H1 (cell line): ENCODE measurements around the gene DBX1. TPM values are rescaled to one million over a fixed set of nuclear protein-coding genes. Genes with fewer than 3 reads are reported as not detected.

ENCODE experiments used
- CTCF ChIA-PET: fragments of 300-600 bp; sonication (Branson Sonifier 250); formaldehyde crosslinking; loops from one replicate; lab custom pipeline; 2021; ENCODE audit not compliant: partially characterized antibody; lab: Charles Lee
- POLR2A ChIA-PET: fragments of 300-600 bp; sonication (Branson Sonifier 250); formaldehyde crosslinking; loops from one replicate; lab custom pipeline; 2021; ENCODE audit warnings: inconsistent platforms; ENCODE audit not compliant: partially characterized antibody; lab: Charles Lee
- DNase-seq, 2 experiments: peaks; one replicate each; pipeline versions ENCODE4 v3.0.0 to v3.0.0-alpha.2; 2010 to 2022; ENCODE audit warnings: low spot score in 2 of 2, low read depth in 1 of 2, mixed read lengths in 1 of 2
- FAIRE-seq: peaks from 2 replicates; lab custom pipeline; 2011; peaks lifted over from hg19 to GRCh38; lab: Jason Lieb, UNC
- H2AFZ ChIP-seq: 2 replicates; pipeline ENCODE4 v1.8.1; 2012; ENCODE audit warnings: low read length, inconsistent platforms
- H2AK5ac ChIP-seq: 2 replicates; pipeline ENCODE4 v1.6.1; 2013; ENCODE audit warnings: low read depth, low read length
- H2BK120ac ChIP-seq: replicated peaks from 2 replicates; pipeline ENCODE3; 2013; ENCODE audit warnings: low read depth, low read length, inconsistent platforms
- H2BK12ac ChIP-seq: 2 replicates; pipeline ENCODE4 v1.6.1; 2013; ENCODE audit warnings: low read depth, low read length
- H2BK15ac ChIP-seq: 2 replicates; pipeline ENCODE4 v1.6.1; 2013; ENCODE audit warnings: low read length
- H2BK20ac ChIP-seq: 2 replicates; pipeline ENCODE4 v1.6.1; 2013; ENCODE audit warnings: low read length
- H2BK5ac ChIP-seq: 2 replicates; pipeline ENCODE4 v1.6.1; 2013; ENCODE audit warnings: low read depth, low read length
- H3K14ac ChIP-seq: 2 replicates; pipeline ENCODE4 v1.6.1; 2013; ENCODE audit warnings: inconsistent platforms; ENCODE audit not compliant: insufficient read length
- H3K18ac ChIP-seq: 2 replicates; pipeline ENCODE4 v1.6.1; 2013; ENCODE audit warnings: low read length; ENCODE audit errors: extremely low read depth
- H3K23ac ChIP-seq: 2 replicates; pipeline ENCODE4 v1.6.1; 2013; ENCODE audit warnings: inconsistent platforms; ENCODE audit not compliant: insufficient read length
- H3K23me2 ChIP-seq: 2 replicates; pipeline ENCODE4 v1.6.1; 2013; ENCODE audit warnings: low read depth, low read length
- H3K27ac ChIP-seq: 2 replicates; pipeline ENCODE4 v1.6.1; 2011; ENCODE audit warnings: low read depth, low read length, inconsistent platforms
- H3K27me3 ChIP-seq, 4 experiments: replicated peaks in 1 of 4; 1 replicate in 1 of 4; 2 replicates in 3 of 4; pipeline versions ENCODE4 v1.6.1 to v1.8.1; 2011 to 2013; ENCODE audit warnings: low read length in 3 of 4, mild to moderate bottlenecking in 3 of 4, inconsistent platforms in 2 of 4, mixed read lengths in 2 of 4, moderate library complexity in 1 of 4; ENCODE audit not compliant: control insufficient read depth in 3 of 4, insufficient read depth in 3 of 4; ENCODE audit errors: extremely low read depth in 1 of 4
- H3K36me3 ChIP-seq, 4 experiments: 2 replicates each; pipeline versions ENCODE4 v1.6.1 to v1.8.1; 2011 to 2013; ENCODE audit warnings: mild to moderate bottlenecking in 4 of 4, low read length in 3 of 4, moderate library complexity in 2 of 4, control low read depth in 1 of 4, inconsistent platforms in 1 of 4; ENCODE audit not compliant: insufficient read depth in 4 of 4, control insufficient read depth in 2 of 4
- H3K4ac ChIP-seq: replicated peaks from 2 replicates; pipeline ENCODE3; 2013; ENCODE audit warnings: low read length, low read depth, mixed read lengths, inconsistent platforms; ENCODE audit not compliant: insufficient read length
- H3K4me1 ChIP-seq, 4 experiments: replicated peaks in 1 of 4; 1 replicate in 1 of 4; 2 replicates in 3 of 4; pipeline versions ENCODE4 v1.6.1 to v1.8.1; 2011 to 2013; ENCODE audit warnings: low read length in 3 of 4, inconsistent platforms in 2 of 4, mixed read lengths in 1 of 4; ENCODE audit not compliant: insufficient read depth in 4 of 4, control insufficient read depth in 3 of 4
- H3K4me2 ChIP-seq, 2 experiments: 2 replicates each; pipeline versions ENCODE4 v1.6.1 to v1.8.1; 2011 to 2013; ENCODE audit warnings: low read depth in 2 of 2, low read length in 2 of 2, control low read depth in 1 of 2, inconsistent platforms in 1 of 2, mild to moderate bottlenecking in 1 of 2; ENCODE audit not compliant: insufficient read depth in 1 of 2
- H3K4me3 ChIP-seq, 4 experiments: fragments of 200-600, 300-600 bp in 1 of 4; sonication (generic), shearing (Covaris generic), sonication (Bioruptor Twin) in 1 of 4; 2 replicates each; pipeline versions ENCODE4 v1.5.1 to v1.8.1; 2011 to 2016; ENCODE audit warnings: low read length in 4 of 4, low read depth in 3 of 4, control low read depth in 2 of 4, inconsistent platforms in 2 of 4, mild to moderate bottlenecking in 2 of 4, mixed read lengths in 1 of 4, moderate library complexity in 1 of 4; ENCODE audit not compliant: insufficient read depth in 2 of 4; ENCODE audit errors: extremely low read depth in 1 of 4
- H3K56ac ChIP-seq: replicated peaks from 2 replicates; pipeline ENCODE3; 2013; ENCODE audit warnings: low read depth, mild to moderate bottlenecking, mixed read lengths, low read length, inconsistent platforms; ENCODE audit not compliant: insufficient read length
- H3K79me1 ChIP-seq: 2 replicates; pipeline ENCODE4 v1.6.1; 2013; ENCODE audit warnings: low read depth, low read length, control low read depth
- H3K79me2 ChIP-seq, 2 experiments: 2 replicates each; pipeline versions ENCODE4 v1.6.1 to v1.8.1; 2012 to 2013; ENCODE audit warnings: low read length in 2 of 2, mild to moderate bottlenecking in 2 of 2, inconsistent platforms in 1 of 2; ENCODE audit not compliant: insufficient read depth in 2 of 2, control insufficient read depth in 1 of 2
- H3K9ac ChIP-seq, 4 experiments: replicated peaks in 1 of 4; 1 replicate in 1 of 4; 2 replicates in 3 of 4; pipeline versions ENCODE4 v1.6.1 to v1.8.1; 2011 to 2013; ENCODE audit warnings: low read depth in 3 of 4, low read length in 3 of 4, control low read depth in 2 of 4, mild to moderate bottlenecking in 2 of 4, moderate library complexity in 2 of 4, inconsistent platforms in 1 of 4; ENCODE audit errors: extremely low read depth in 1 of 4
- H3K9me3 ChIP-seq, 2 experiments: 2 replicates each; pipeline versions ENCODE4 v1.6.1 to v1.8.1; 2012 to 2013; ENCODE audit warnings: mild to moderate bottlenecking in 2 of 2, moderate library complexity in 2 of 2, control low read depth in 1 of 2, inconsistent platforms in 1 of 2, low read depth in 1 of 2, low read length in 1 of 2, mixed read lengths in 1 of 2; ENCODE audit not compliant: insufficient read depth in 2 of 2
- H4K20me1 ChIP-seq, 2 experiments: replicated peaks in 1 of 2; 2 replicates each; pipeline versions ENCODE3 to v1.8.1; 2011 to 2013; ENCODE audit warnings: inconsistent platforms in 2 of 2, low read length in 2 of 2, mild to moderate bottlenecking in 1 of 2; ENCODE audit not compliant: insufficient read depth in 2 of 2, control insufficient read depth in 1 of 2
- H4K5ac ChIP-seq: 2 replicates; pipeline ENCODE4 v1.6.1; 2013; ENCODE audit warnings: low read length, low read depth, mixed read lengths, inconsistent platforms; ENCODE audit not compliant: insufficient read length
- H4K8ac ChIP-seq: 2 replicates; pipeline ENCODE4 v1.8.0; 2013; ENCODE audit warnings: mild to moderate bottlenecking, moderate library complexity, low read length, inconsistent platforms; ENCODE audit not compliant: insufficient read depth; ENCODE audit errors: extremely low read depth
- H4K91ac ChIP-seq: replicated peaks from 2 replicates; pipeline ENCODE3; 2013; ENCODE audit warnings: low read length, mixed read lengths, inconsistent platforms; ENCODE audit not compliant: insufficient read length
- BACH1 ChIP-seq: IDR thresholded peaks from 2 replicates; pipeline ENCODE4 v1.6.1; 2012; ENCODE audit warnings: low read length, improper control_type of control experiment
- CTBP2 ChIP-seq: IDR thresholded peaks from 2 replicates; pipeline ENCODE4 v1.7.0; 2011; ENCODE audit warnings: borderline replicate concordance, mild to moderate bottlenecking, moderate library complexity, mixed read lengths, low read length; ENCODE audit not compliant: insufficient read depth, insufficient read length
- HDAC2 ChIP-seq, 2 experiments: fragments of 300-600 bp in 1 of 2; sonication (generic) in 1 of 2; IDR thresholded peaks; 2 replicates each; pipeline ENCODE4 v1.6.1; 2011 to 2012; ENCODE audit warnings: low read depth in 2 of 2, low read length in 2 of 2, mild to moderate bottlenecking in 2 of 2, moderate library complexity in 2 of 2, borderline replicate concordance in 1 of 2, inconsistent platforms in 1 of 2
- POLR2AphosphoS5 ChIP-seq: IDR thresholded peaks from 2 replicates; pipeline ENCODE4 v1.6.1; 2011; ENCODE audit warnings: low read depth, low read length
- POU5F1 ChIP-seq: IDR thresholded peaks from 2 replicates; pipeline ENCODE4 v1.6.1; 2011; ENCODE audit warnings: low read depth, mild to moderate bottlenecking, low read length, moderate library complexity
- RAD21 ChIP-seq, 2 experiments: IDR thresholded peaks in 1 of 2; conservative IDR thresholded peaks in 1 of 2; 2 replicates each; pipeline ENCODE4 v1.6.1; 2011; ENCODE audit warnings: low read depth in 2 of 2, low read length in 2 of 2, improper control_type of control experiment in 1 of 2, inconsistent platforms in 1 of 2, mild to moderate bottlenecking in 1 of 2, moderate library complexity in 1 of 2
- RXRA ChIP-seq: IDR thresholded peaks from 2 replicates; pipeline ENCODE4 v1.6.1; 2011; ENCODE audit warnings: low read depth, mild to moderate bottlenecking, low read length, moderate library complexity; ENCODE audit not compliant: insufficient read depth
- SAP30 ChIP-seq: fragments of 300-600 bp; sonication (generic); IDR thresholded peaks from 2 replicates; pipeline ENCODE4 v1.7.1; 2012; ENCODE audit warnings: low read length, moderate library complexity, mild to moderate bottlenecking, inconsistent platforms; ENCODE audit not compliant: insufficient read depth, insufficient replicate concordance
- SP2 ChIP-seq: IDR thresholded peaks from 2 replicates; pipeline ENCODE4 v1.6.1; 2012; ENCODE audit warnings: mild to moderate bottlenecking, low read length, inconsistent platforms
- TAF7 ChIP-seq: optimal IDR thresholded peaks from 2 replicates; pipeline ENCODE3; 2011; ENCODE audit warnings: low read depth, mild to moderate bottlenecking, inconsistent platforms, low read length, moderate library complexity, borderline replicate concordance
- TBP ChIP-seq: IDR thresholded peaks from 2 replicates; pipeline ENCODE4 v1.6.1; 2011; ENCODE audit warnings: low read depth, low read length, improper control_type of control experiment
- TEAD4 ChIP-seq: IDR thresholded peaks from 2 replicates; pipeline ENCODE4 v1.6.1; 2012; ENCODE audit warnings: low read depth, low read length, inconsistent platforms, mixed read lengths
- WGBS, 2 experiments: shearing (Covaris generic) in 1 of 2; methylation state at CpG; one replicate each; pipeline versions ENCODE4 v1.1.6 to v1.1.7; 2013 to 2015; ENCODE audit warnings: low lambda C conversion rate in 2 of 2, mixed read lengths in 2 of 2, inconsistent platforms in 1 of 2, low coverage in 1 of 2, missing lambda C conversion rate in 1 of 2; ENCODE audit not compliant: insufficient replicate concordance in 2 of 2, insufficient coverage in 1 of 2, insufficient read length in 1 of 2; ENCODE audit errors: extremely low coverage in 1 of 2, missing lambda C conversion rate in 1 of 2; 5-methylcytosine and 5-hydroxymethylcytosine counted together
- polyA plus RNA-seq, 7 experiments: library from polyadenylated mRNA; depleted of rRNA in 3 of 7; stranded (reverse) in 5 of 7; unstranded in 2 of 7; fragments of >200 nt in 5 of 7; fragments of 200-250 nt in 2 of 7; gene quantifications; 1 replicate in 5 of 7; 2 replicates in 1 of 7; 4 replicates in 1 of 7; pipeline versions ENCODE4 v1.2.1 to v1.2.3, GENCODE V29; 2011 to 2013; ENCODE audit warnings: missing spikeins in 2 of 7, mixed read lengths in 2 of 7
- total RNA-seq: library from RNA; stranded (reverse); fragmentation: NEBNext Ultra II Directional; extraction: Animal tissue kit (Norgen Biotek cat#: 25700); gene quantifications from 2 replicates; pipeline ENCODE4 v1.2.1, GENCODE V29; 2021

DBX1 gene
- total and polyA plus RNA-seq, 2 of the 8 experiments (the other 6 are each of a cell fraction or from before 2014, with no cell fraction given), result not detected

DNA sequence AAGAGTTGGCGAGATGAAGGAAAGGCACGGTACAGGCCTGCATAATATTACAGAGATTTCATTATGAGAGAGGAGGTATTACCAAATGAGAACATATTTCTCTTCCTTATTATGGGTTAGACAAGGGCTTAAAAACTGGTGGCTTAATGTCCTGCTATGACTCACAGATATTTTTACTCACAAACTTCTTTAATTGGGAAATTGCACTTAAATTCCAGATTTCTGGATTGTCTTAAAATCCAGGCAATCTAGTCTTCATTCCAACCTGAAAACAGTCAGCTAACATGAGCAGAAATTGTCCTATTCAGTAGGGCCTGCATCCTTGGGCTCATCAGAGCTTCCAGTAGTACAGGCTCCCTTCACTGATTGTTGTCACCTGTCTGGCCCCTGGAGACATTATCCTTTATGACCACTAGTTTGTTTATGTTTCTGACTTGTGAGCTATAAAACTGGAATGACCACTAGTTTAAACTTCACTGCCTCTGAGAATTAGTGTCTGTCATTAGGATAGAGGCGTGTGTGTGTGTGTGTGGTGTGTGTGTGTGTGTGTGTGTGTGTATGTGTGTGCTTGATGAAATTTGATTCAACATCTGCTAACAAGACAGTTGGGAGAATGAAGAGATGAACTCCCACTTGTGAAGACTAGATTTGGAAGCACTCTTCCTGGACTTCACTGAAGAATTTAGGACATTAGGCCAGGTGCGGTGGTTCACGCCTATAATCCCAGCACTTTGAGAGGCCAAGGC is 25.1 kb downstream of the DBX1 start:
- Histone ChIP-seq H3K4me1 (peaks cover 0 to 5% (median 0%) of the 10 kb centered on the region in 4 experiments; a peak in 4 of 7 replicates), H3K23me2 (peaks cover 7% of the 10 kb centered on the region; the same call in 1 of the 2 replicates), H3K36me3 (no peaks in the 10 kb centered on the region), H2BK12ac (no peak overlapping the region), H4K20me1 (no peaks in the 10 kb centered on the region), H3K4me2 (no peak overlapping the region), H3K18ac (no peak overlapping the region), H3K27me3 (peaks cover 8 to 24% (median 17%) of the 10 kb centered on the region in 4 experiments), H2AFZ (no peak overlapping the region), H4K8ac (no peak overlapping the region), H3K9me3 (no peaks in the 10 kb centered on the region), H3K4me3 (no peak overlapping the region), H2BK5ac (no peak overlapping the region), H2BK20ac (no peak overlapping the region), H2BK120ac (no peak overlapping the region), H4K91ac (no peak overlapping the region), H3K27ac (no peak overlapping the region), H3K23ac (no peak overlapping the region), H2AK5ac (no peak overlapping the region), H3K56ac (no peak overlapping the region), H3K79me1 (no peaks in the 10 kb centered on the region), H3K9ac (no peak overlapping the region), H3K4ac (no peak overlapping the region), H4K5ac (no peak overlapping the region), H3K14ac (no peak overlapping the region), H2BK15ac (no peak overlapping the region), H3K79me2 (no peaks in the 10 kb centered on the region)
- 91% methylated on average over 5 of the region's 5 CpGs; no CpG with 5 or more reads in 1 of the 2 experiments for WGBS, 2 experiments
- POLR2A ChIA-PET, result no interaction called here
- FAIRE-seq, result no peak
- no peak for DNase-seq
- CTCF ChIA-PET, result interaction anchor here (0.6 to 7.4 kb wide), 12 partner anchors 7 to 993 kb away, joined by 3 to 102 read pairs (median 4); no protein-coding TSS in a partner anchor
- TF ChIP-seq RAD21 (IDR thresholded peaks at IDR 0.05 in 1 of 2, conservative IDR thresholded peaks at IDR 0.05 in 1 of 2; ENCODE audit: low read depth in 2 of 2, low read length in 2 of 2) (no peak), TBP (no peak), RXRA (no peak), POU5F1 (no peak), CTBP2 (no peak), TAF7 (no peak), TEAD4 (no peak), BACH1 (no peak), HDAC2 (IDR thresholded peaks at IDR 0.05; ENCODE audit: borderline replicate concordance in 1 of 2, low read depth in 2 of 2, low read length in 2 of 2) (no peak), POLR2AphosphoS5 (no peak), SP2 (no peak), SAP30 (no peak)
